H1 (cell line): ENCODE measurements around the gene PGLYRP2. TPM values are rescaled to one million over a fixed set of nuclear protein-coding genes. Genes with fewer than 3 reads are reported as not detected.

Experiments
- CBX5 ChIP-seq: fragments of 300-800, 300-1000 bp; sonication (generic); IDR thresholded peaks from 2 replicates; pipeline ENCODE4 v1.7.1; 2016; ENCODE audit warnings: antibody characterized with exemption, low read length, low read depth
- NRF1 ChIP-seq: IDR thresholded peaks from 2 replicates; pipeline ENCODE4 v1.6.1; 2011; ENCODE audit warnings: mild to moderate bottlenecking, low read depth, low read length, improper control_type of control experiment
- SUZ12 ChIP-seq: fragments of 200-600 bp; sonication (generic); IDR thresholded peaks from 2 replicates; pipeline ENCODE4 v1.6.1; 2012; ENCODE audit warnings: mild to moderate bottlenecking, inconsistent platforms, low read length, moderate library complexity, mixed read lengths
- TEAD4 ChIP-seq: IDR thresholded peaks from 2 replicates; pipeline ENCODE4 v1.6.1; 2012; ENCODE audit warnings: low read depth, low read length, inconsistent platforms, mixed read lengths
- ZNF274 ChIP-seq: IDR thresholded peaks from 2 replicates; pipeline ENCODE4 v1.7.0; 2012; ENCODE audit warnings: low read length, borderline replicate concordance; ENCODE audit errors: extremely low read depth
- polyA plus RNA-seq, 7 experiments: library from polyadenylated mRNA; depleted of rRNA in 3 of 7; stranded (reverse) in 5 of 7; unstranded in 2 of 7; fragments of >200 nt in 5 of 7; fragments of 200-250 nt in 2 of 7; gene quantifications; 1 replicate in 5 of 7; 2 replicates in 1 of 7; 4 replicates in 1 of 7; pipeline versions ENCODE4 v1.2.1 to v1.2.3, GENCODE V29; 2011 to 2013; ENCODE audit warnings: missing spikeins in 2 of 7, mixed read lengths in 2 of 7
- total RNA-seq: library from RNA; stranded (reverse); fragmentation: NEBNext Ultra II Directional; extraction: Animal tissue kit (Norgen Biotek cat#: 25700); gene quantifications from 2 replicates; pipeline ENCODE4 v1.2.1, GENCODE V29; 2021
- TF ChIP-seq, protein P1 (sequence below), 3 experiments: IDR thresholded peaks; 1 replicate in 2 of 3; 2 replicates in 1 of 3; pipeline versions ENCODE4 v1.5.1 to v1.6.1; 2011; ENCODE audit warnings: low read length in 3 of 3, mild to moderate bottlenecking in 3 of 3, inconsistent platforms in 2 of 3, low read depth in 1 of 3, moderate library complexity in 1 of 3; ENCODE audit not compliant: insufficient read depth in 1 of 3; ENCODE audit errors: control extremely low read depth in 1 of 3

The PGLYRP2 gene
- total and polyA plus RNA-seq, 2 of the 8 experiments (the other 6 are each of a cell fraction or from before 2014, with no cell fraction given): not detected

DNA sequence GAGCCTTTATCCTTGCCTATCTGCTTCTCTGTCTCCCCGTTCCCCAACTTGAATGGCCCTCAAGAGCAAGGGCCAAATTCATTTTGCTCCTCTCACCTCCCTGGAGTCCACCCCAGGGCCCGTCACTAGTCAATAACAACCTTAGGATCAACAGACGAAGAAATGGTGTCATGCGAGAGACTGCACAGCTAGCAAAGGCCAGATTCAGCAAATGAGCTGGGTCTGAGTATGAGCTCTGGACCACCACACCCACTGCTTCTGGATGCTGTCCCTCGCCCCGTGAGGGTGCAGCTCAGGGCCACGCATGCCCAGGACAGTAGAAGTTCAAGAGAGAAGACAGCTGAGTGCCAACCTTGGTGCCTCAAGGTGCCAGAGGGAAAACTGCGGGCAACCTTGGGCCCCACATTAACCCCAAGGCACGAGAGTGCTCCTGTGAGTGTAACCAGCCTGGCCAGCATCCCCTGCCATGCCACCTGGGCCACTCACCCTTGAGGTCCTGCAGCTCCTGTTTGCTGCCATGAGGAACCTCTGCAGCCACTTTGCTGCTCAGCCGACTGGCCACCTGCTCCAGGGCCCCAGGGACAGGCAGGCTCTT lies 48.7 kb downstream of the PGLYRP2 start (continued):
- TF ChIP-seq, protein P1, sequence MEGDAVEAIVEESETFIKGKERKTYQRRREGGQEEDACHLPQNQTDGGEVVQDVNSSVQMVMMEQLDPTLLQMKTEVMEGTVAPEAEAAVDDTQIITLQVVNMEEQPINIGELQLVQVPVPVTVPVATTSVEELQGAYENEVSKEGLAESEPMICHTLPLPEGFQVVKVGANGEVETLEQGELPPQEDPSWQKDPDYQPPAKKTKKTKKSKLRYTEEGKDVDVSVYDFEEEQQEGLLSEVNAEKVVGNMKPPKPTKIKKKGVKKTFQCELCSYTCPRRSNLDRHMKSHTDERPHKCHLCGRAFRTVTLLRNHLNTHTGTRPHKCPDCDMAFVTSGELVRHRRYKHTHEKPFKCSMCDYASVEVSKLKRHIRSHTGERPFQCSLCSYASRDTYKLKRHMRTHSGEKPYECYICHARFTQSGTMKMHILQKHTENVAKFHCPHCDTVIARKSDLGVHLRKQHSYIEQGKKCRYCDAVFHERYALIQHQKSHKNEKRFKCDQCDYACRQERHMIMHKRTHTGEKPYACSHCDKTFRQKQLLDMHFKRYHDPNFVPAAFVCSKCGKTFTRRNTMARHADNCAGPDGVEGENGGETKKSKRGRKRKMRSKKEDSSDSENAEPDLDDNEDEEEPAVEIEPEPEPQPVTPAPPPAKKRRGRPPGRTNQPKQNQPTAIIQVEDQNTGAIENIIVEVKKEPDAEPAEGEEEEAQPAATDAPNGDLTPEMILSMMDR (IDR thresholded peaks at IDR 0.05; ENCODE audit: control extremely low read depth in 1 of 3, insufficient read depth in 1 of 3, low read depth in 1 of 3, low read length in 3 of 3): no peak
- TF ChIP-seq SUZ12: no peak
- TF ChIP-seq NRF1: no peak
- TF ChIP-seq TEAD4: no peak
- no peak for TF ChIP-seq CBX5
- TF ChIP-seq ZNF274: no peak
